Measurements from ENCODE around the gene YPEL1.
"Not testable (repeated sequence)": the region's sequence is repeated elsewhere in the genome, so short reads cannot be mapped to it uniquely, and the experiment has no call there.

The YPEL1 gene

GRCh38 chr22:21697880-21698279 lies 37.7 kb downstream of the YPEL1 start:
- no peak for DNase-seq

GRCh38 chr22:21697021-21697771 lies 38.4 kb downstream of the YPEL1 start:
- DNase-seq: no peak

GRCh38 chr22:21696115-21696514 lies 39.5 kb downstream of the YPEL1 start:
- DNase-seq: no peak

- no peak for DNase-seq
These were observed 40.0 kb downstream of the YPEL1 start for GRCh38 chr22:21695430-21696085.

- DNase-seq: no peak
These were observed 40.7 kb downstream of the YPEL1 start for GRCh38 chr22:21694795-21695429.

- no peak for DNase-seq
These were observed 41.2 kb downstream of the YPEL1 start for GRCh38 chr22:21694394-21694793.

GRCh38 chr22:21693999-21694341 lies 41.6 kb downstream of the YPEL1 start:
- DNase-seq: no peak

GRCh38 chr22:21693333-21693998 lies 42.1 kb downstream of the YPEL1 start:
- no peak for DNase-seq

GRCh38 chr22:21692856-21693255 lies 42.7 kb downstream of the YPEL1 start:
- DNase-seq: not testable (repeated sequence)

- no peak for DNase-seq
These were observed 43.8 kb downstream of the YPEL1 start for GRCh38 chr22:21691816-21692215.

GRCh38 chr22:21690401-21690801 lies 45.2 kb downstream of the YPEL1 start:
- DNase-seq: no peak

GRCh38 chr22:21688706-21689381 lies 46.8 kb downstream of the YPEL1 start:
- no peak for DNase-seq

GRCh38 chr22:21688341-21688705 lies 47.3 kb downstream of the YPEL1 start:
- DNase-seq: no peak

- no peak for DNase-seq
These were observed 47.8 kb downstream of the YPEL1 start for GRCh38 chr22:21687685-21688259.

- DNase-seq: no peak
These were observed 48.8 kb downstream of the YPEL1 start for GRCh38 chr22:21686634-21687393.

- no peak for DNase-seq
These were observed 49.4 kb downstream of the YPEL1 start for GRCh38 chr22:21686193-21686608.

GRCh38 chr22:21685164-21685513 lies 50.5 kb downstream of the YPEL1 start:
- no peak for DNase-seq

GRCh38 chr22:21684492-21685163 lies 51.0 kb downstream of the YPEL1 start:
- DNase-seq: no peak

- no peak for DNase-seq
These were observed 52.2 kb downstream of the YPEL1 start for GRCh38 chr22:21683401-21683811.

GRCh38 chr22:21682385-21683175 lies 53.0 kb downstream of the YPEL1 start:
- no peak for DNase-seq

All from NCI-H524 treated with DMSO at 0.1 percent for 48 hours (cell line).